SK-MEL-5 (cell line): ENCODE measurements around the gene VIPR2. TPM values are rescaled to one million over a fixed set of nuclear protein-coding genes. Genes with fewer than 3 reads are reported as not detected.
"Not testable (repeated sequence)": the region's sequence is repeated elsewhere in the genome, so short reads cannot be mapped to it uniquely, and the experiment has no call there.

ENCODE experiments used
- DNase-seq: peaks from one replicate; pipeline ENCODE4 v3.0.0-alpha.2; 2016; ENCODE audit warnings: low read depth, low spot score
- in situ Hi-C: cut with HindIII; loops from 2 replicates; pipeline ENCODE4 v1.10.0; 2016; ENCODE audit warnings: low sequenced_read_pairs, high pct_unique_total_duplicates, low pct_unique_long_range_greater_than_20kb
- polyA plus RNA-seq, 2 experiments: library from polyadenylated mRNA; depleted of rRNA; stranded (reverse); fragments of >200 nt; gene quantifications; 2 replicates each; pipeline ENCODE4 v1.2.3, GENCODE V29; 2015
- total RNA-seq: library from RNA; depleted of rRNA; stranded (reverse); fragments of >200 nt; shearing (Covaris generic); gene quantifications from 2 replicates; pipeline ENCODE4 v1.2.3, GENCODE V29; 2014; rRNA removed

The VIPR2 gene
- not detected in 2 replicates for total RNA-seq
- polyA plus RNA-seq (2015; cell fraction: cytosol; rRNA removed), result not detected in 2 replicates
- polyA plus RNA-seq (2015; cell fraction: nucleus; rRNA removed), result not detected in 2 replicates

- in situ Hi-C loops, result no loop called here
- DNase-seq, result no peak
These were observed at the start of gene VIPR2 for GRCh38 chr7:159144758-159145489. Gene VIPR2 (minus strand): TSS chr7:159144867. CDS start chr7:159144771, 96 bp downstream.

GRCh38 chr7:159193543-159194090 lies 49.0 kb upstream of the VIPR2 start:
- in situ Hi-C loops, result no loop called here

GRCh38 chr7:159192725-159193453 lies 48.2 kb upstream of the VIPR2 start:
- in situ Hi-C loops, result no loop called here
- no peak for DNase-seq

More at GRCh38 chr7:159193543-159194090, 49.0 kb upstream of the VIPR2 start:
- DNase-seq, result no peak

- in situ Hi-C loops, result no loop called here
- no peak for DNase-seq
These were observed 47.3 kb upstream of the VIPR2 start for GRCh38 chr7:159192013-159192412.

GRCh38 chr7:159191236-159191635 lies 46.6 kb upstream of the VIPR2 start:
- no peak for DNase-seq
- in situ Hi-C loops, result no loop called here

GRCh38 chr7:159188011-159188410 lies 43.3 kb upstream of the VIPR2 start:
- DNase-seq, result no peak
- in situ Hi-C loops, result no loop called here

- in situ Hi-C loops, result no loop called here
- DNase-seq, result no peak
These were observed 34.6 kb upstream of the VIPR2 start for GRCh38 chr7:159179241-159179640.

- in situ Hi-C loops, result no loop called here
- no peak for DNase-seq
These were observed 32.8 kb upstream of the VIPR2 start for GRCh38 chr7:159177284-159177953.

- no peak for DNase-seq
- in situ Hi-C loops, result no loop called here
These were observed 31.1 kb upstream of the VIPR2 start for GRCh38 chr7:159175792-159176191.

GRCh38 chr7:159175100-159175499 lies 30.4 kb upstream of the VIPR2 start:
- DNase-seq, in situ Hi-C loops: not testable (repeated sequence)

- in situ Hi-C loops, result no loop called here
- no peak for DNase-seq
These were observed 27.7 kb upstream of the VIPR2 start for GRCh38 chr7:159172400-159172799.

GRCh38 chr7:159169391-159169790 lies 24.7 kb upstream of the VIPR2 start:
- no peak for DNase-seq
- in situ Hi-C loops, result no loop called here

- in situ Hi-C loops, result no loop called here
- no peak for DNase-seq
These were observed 22.5 kb upstream of the VIPR2 start for GRCh38 chr7:159167139-159167538.

GRCh38 chr7:159166530-159166929 lies 21.9 kb upstream of the VIPR2 start:
- no peak for DNase-seq
- in situ Hi-C loops, result no loop called here

GRCh38 chr7:159165352-159165751 lies 20.7 kb upstream of the VIPR2 start:
- no peak for DNase-seq
- in situ Hi-C loops, result no loop called here

- in situ Hi-C loops, DNase-seq: not testable (repeated sequence)
These were observed 19.1 kb upstream of the VIPR2 start for GRCh38 chr7:159163703-159164301.

GRCh38 chr7:159162050-159162626 lies 17.5 kb upstream of the VIPR2 start:
- in situ Hi-C loops, DNase-seq: not testable (repeated sequence)
